Neural progenitor cell (in vitro differentiated cells): ENCODE results near the gene VGLL3.

Source experiments
- EZH2 ChIP-seq: fragments of 200-600 bp; sonication (generic); IDR thresholded peaks from 2 replicates; pipeline ENCODE4 v1.6.1; 2017; ENCODE audit warnings: antibody characterized with exemption, mild to moderate bottlenecking, moderate library complexity
- EZH2phosphoT487 ChIP-seq: fragments of 200-600 bp; sonication (generic); IDR thresholded peaks from 2 replicates; pipeline ENCODE4 v1.6.1; 2017; ENCODE audit warnings: antibody characterized with exemption
- TF ChIP-seq, protein P1 (sequence below): fragments of 200-600 bp; sonication (generic); IDR thresholded peaks from 2 replicates; pipeline ENCODE4 v1.5.1; 2017; ENCODE audit warnings: antibody characterized with exemption, mild to moderate bottlenecking

DNA sequence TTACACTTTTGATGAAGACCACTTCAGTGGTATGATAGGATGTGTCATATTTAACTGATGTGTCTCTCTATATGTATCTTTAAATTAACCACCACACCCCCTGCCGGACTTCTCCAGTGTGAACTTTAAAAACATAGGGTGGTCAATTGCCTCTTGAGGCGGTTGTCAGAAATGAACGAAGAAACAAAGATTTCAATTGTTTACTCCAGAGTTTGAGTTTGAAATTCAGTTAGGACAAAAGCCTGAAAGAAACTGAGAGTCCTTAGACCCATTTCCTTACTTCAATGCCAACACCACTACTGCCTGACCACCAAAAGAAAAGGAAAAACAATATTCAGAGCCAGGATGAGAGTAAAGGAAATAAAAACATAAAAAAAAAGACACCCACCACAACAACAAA lies 40.2 kb downstream of the VGLL3 start:
- TF ChIP-seq, protein P1, sequence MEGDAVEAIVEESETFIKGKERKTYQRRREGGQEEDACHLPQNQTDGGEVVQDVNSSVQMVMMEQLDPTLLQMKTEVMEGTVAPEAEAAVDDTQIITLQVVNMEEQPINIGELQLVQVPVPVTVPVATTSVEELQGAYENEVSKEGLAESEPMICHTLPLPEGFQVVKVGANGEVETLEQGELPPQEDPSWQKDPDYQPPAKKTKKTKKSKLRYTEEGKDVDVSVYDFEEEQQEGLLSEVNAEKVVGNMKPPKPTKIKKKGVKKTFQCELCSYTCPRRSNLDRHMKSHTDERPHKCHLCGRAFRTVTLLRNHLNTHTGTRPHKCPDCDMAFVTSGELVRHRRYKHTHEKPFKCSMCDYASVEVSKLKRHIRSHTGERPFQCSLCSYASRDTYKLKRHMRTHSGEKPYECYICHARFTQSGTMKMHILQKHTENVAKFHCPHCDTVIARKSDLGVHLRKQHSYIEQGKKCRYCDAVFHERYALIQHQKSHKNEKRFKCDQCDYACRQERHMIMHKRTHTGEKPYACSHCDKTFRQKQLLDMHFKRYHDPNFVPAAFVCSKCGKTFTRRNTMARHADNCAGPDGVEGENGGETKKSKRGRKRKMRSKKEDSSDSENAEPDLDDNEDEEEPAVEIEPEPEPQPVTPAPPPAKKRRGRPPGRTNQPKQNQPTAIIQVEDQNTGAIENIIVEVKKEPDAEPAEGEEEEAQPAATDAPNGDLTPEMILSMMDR: no peak
- TF ChIP-seq EZH2 (no peak), EZH2phosphoT487 (no peak)
